ENCODE measurements around the gene UNC5CL.
A peak's percentile ranks its signal among the peaks of the same experiment; 100 is the strongest.

UNC5CL gene

DNA sequence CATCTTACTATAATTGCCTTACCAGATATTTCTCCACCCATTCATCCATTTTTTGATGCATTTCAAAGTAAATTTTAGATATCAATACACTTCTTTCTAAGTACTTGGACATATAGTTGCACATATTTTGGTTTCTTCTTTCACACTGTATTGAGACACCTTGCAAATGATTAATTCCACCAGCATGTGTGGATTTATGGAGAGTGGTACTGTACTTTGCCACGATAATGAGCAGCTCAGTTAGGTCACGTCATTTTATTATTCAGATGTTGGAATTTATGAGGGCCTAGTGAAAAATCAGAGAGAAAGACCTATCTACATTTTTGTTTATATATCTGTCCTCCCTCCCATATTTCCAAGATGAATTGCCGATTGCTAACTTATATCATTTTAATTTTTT is 39.1 kb upstream of the UNC5CL start:
- TF ChIP-seq, protein P1, sequence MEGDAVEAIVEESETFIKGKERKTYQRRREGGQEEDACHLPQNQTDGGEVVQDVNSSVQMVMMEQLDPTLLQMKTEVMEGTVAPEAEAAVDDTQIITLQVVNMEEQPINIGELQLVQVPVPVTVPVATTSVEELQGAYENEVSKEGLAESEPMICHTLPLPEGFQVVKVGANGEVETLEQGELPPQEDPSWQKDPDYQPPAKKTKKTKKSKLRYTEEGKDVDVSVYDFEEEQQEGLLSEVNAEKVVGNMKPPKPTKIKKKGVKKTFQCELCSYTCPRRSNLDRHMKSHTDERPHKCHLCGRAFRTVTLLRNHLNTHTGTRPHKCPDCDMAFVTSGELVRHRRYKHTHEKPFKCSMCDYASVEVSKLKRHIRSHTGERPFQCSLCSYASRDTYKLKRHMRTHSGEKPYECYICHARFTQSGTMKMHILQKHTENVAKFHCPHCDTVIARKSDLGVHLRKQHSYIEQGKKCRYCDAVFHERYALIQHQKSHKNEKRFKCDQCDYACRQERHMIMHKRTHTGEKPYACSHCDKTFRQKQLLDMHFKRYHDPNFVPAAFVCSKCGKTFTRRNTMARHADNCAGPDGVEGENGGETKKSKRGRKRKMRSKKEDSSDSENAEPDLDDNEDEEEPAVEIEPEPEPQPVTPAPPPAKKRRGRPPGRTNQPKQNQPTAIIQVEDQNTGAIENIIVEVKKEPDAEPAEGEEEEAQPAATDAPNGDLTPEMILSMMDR (IDR thresholded peaks at IDR 0.05), result no peak
- Histone ChIP-seq H3K27ac (no peak overlapping the region), H3K4me3 (no peak overlapping the region)
- no peak for DNase-seq (ENCODE audit: low spot score)

DNA sequence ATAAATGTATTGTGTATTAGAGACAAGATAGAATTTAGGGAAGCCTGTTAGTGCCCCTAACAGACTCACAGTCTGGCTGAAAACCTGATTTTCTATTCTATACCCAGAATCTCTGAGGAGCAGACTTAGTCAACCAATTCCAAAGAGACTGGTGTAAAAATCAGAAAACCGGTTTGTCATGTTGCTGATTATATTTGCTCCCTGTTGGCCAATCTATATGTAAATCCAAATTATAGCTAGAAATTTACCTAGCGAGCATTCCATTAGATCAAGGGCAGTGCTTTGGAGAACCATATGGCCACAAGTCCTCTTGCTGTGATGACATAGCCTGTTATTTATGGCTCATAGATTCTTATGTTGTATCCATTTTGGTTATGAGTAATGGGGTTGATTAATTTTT is 38.5 kb upstream of the UNC5CL start:
- no peak for DNase-seq (ENCODE audit: low spot score)
- no peak overlapping the region for H3K4me3 ChIP-seq
- H3K27ac ChIP-seq, result no peak overlapping the region
- TF ChIP-seq, protein P1 (IDR thresholded peaks at IDR 0.05), result no peak

DNA sequence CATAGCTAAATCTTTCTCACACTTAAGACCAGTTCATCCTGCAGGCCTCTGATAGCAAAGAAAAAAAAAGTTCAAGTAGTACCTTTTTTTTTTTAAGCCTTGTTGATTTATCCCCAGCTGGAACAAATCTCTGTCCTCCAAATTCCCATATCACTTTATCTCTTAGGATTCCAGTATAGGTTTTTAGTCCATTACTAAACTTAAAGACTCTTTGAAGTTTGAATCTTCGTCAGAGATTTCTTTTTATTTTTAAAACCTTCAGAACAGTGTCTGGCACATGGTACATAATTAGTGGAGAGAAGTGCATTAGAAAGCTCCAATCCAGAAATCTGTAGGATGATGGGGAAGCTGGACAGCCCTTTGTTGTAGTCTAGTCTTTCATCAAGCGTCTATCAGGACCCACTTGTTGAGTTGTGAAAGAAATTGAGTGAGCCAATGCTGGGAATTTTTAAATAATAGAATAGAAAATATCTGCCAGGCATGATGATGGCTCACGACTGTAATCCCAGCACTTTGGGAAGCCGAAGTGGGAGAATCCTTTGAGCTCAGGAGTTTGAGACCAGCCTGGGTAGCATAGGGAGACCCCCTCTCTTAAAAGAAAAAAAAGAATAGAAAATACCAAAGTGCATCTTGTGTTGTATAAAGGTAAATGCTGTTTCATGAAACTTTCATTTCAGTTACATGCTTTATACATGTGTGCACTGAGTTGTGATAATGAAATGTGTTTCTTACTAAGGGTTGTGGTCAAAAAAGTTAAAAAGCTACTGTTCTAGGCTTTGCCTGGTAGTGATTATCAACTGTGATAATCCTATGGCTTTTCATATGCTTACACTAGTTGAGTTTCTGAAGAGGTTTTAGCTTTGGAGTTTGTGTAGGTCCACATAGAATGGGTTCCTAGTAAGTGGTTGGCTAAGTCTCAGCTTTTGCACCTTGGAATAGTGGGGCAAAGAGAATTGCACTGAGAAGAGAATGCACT is 36.9 kb upstream of the UNC5CL start:
- TF ChIP-seq, protein P1 (IDR thresholded peaks at IDR 0.05), result no peak
- no peak for DNase-seq (ENCODE audit: low spot score)
- peak overlapping the region; percentile 95 to 100 for H3K27ac ChIP-seq
- H3K4me3 ChIP-seq, result no peak overlapping the region

DNA sequence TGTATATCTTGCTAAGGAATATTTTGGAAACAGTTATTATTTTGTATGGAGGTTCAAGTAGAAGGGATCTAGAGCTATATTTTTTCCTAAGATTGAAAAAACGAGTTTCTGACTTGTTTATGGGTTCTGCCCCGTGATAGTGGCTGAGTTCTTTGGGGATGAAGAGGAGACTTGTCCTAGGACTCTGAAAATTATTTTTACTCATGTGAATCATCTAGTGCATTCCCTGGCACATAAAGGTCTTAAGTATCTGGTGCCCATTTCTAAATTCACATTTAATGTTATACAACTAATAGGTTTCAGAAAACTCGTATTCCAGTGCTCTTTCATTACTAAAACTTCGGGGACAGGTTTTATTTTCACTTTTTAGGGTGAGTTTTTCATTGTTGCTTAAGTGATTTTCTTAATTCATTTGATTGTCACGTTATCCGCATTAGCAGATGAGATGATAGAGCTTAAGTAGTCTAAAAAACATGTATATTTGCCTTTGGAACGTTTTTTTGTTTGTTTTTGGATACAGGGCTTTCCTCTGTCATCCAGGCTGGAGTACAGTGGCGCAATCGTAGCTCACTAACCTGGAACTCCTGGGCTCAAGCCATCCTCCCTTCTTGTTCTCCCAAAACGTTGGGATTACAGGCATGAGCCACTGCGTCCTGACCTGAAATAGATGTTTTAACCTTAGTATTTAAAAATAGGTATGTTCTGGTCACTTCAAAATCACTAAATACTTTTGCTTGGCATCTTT is 35.8 kb upstream of the UNC5CL start:
- peak overlapping the region; percentile 95 for H3K4me3 ChIP-seq
- H3K27ac ChIP-seq, result peak overlapping the region; percentile 95 to 100
- DNase-seq (ENCODE audit: low spot score), result no peak
- TF ChIP-seq, protein P1 (IDR thresholded peaks at IDR 0.05), result no peak

DNA sequence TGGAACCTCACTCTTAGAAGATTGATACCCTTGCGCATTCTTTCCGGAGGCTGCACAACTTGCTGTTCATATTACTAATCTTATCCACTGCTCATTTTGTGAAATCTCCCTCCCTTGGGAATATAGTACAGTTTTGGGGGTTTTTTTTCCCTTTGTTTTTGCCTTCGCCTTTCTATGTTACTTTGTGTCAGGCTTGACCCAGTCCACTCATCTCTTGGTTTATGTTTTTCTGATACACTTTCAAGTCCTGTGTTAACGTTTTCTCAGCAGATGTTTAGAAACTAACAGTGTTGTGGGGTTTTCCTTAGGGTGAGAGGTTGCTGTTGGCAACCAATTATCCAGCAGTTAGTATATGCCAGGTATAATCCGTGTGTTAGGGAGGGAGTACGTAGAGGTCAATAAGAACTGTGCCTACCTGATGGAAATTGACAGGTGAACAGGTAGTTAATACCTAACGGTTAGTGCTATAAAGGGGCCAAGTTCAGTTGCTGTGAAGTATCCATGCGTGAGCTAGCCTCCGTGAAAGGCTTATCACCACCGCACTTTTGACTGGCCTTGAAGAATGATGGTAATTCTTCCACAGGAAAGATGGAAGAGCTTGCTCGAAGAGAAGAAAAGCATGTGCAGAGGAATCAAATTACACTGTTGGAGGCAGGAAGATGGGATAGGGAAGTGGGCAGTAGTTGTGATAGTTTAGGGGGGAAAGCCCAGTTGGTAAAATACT is 35.1 kb upstream of the UNC5CL start:
- DNase-seq (ENCODE audit: low spot score), result no peak
- TF ChIP-seq, protein P1 (IDR thresholded peaks at IDR 0.05), result no peak

DNA sequence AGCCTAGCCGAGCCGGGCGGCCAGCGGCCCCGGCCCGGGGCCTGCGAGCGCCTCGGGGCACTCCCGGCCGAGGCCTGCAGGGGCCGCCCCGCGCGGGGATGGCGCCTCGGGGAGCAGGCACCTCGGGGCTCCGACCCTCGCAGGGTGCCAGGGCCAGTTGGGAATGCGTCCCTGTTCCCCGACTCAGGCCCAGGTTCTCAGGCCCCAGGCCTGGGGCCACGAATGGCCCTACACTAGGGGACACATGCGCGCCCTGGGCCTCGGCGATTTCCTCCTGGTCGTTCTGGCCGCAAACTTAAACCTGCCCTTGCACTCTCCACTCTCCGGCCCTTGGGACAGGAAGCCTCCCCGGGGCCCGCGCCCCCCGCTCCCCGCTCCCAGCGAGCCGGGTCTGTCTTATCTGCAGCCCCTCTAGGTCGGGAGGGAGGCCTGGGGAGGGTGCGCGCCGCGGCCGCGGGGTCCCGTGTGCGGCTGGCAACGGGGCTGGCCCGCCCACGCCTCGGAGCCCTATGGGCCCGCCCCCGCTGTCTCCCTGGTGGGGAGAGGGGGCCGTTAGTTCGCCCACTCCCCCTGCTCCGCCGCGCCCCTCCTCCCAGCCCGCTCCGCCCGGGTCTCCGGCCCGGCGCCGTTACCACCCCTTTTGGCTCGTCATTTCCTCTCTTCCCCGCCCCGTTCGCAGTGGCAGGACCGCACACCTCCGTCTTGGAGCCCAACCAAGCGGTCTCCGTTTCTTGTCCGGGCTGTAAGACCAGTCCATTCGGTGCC is 34.4 kb upstream of the UNC5CL start:
- H3K4me3 ChIP-seq, result peak overlapping the region; percentile 95
- DNase-seq (ENCODE audit: low spot score), result peak; percentile 92
- TF ChIP-seq, protein P1 (IDR thresholded peaks at IDR 0.05), result no peak

More for the DNA sequence above, 35.1 kb upstream of the UNC5CL start:
- Histone ChIP-seq H3K27ac (peak overlapping the region; percentile 95 to 100), H3K4me3 (peak overlapping the region; percentile 95)

More for the DNA sequence above, 34.4 kb upstream of the UNC5CL start:
- peak overlapping the region; percentile 95 to 100 for H3K27ac ChIP-seq

All from coronary artery (tissue), 2 donors.